A673 (cell line): ENCODE measurements around the gene ISCA2. TPM values are rescaled to one million over a fixed set of nuclear protein-coding genes. Genes with fewer than 3 reads are reported as not detected.

Experiments
- BruUV-seq: library from RNA; stranded (reverse); fragments of 400-500 nt; replicated peaks from 2 replicates; lab custom pipeline; 2021; lab: Mats Ljungman, UMichigan
- CTCF ChIA-PET: fragments of 300-600 bp; sonication (Branson Sonifier 250); formaldehyde crosslinking; loops from one replicate; lab custom pipeline; 2022; ENCODE audit warnings: antibody characterized with exemption; lab: Charles Lee
- POLR2A ChIA-PET: fragments of 300-600 bp; sonication (Branson Sonifier 250); formaldehyde crosslinking; loops from one replicate; lab custom pipeline; 2022; ENCODE audit warnings: antibody characterized with exemption; ENCODE audit not compliant: low non-redundant PET; lab: Charles Lee
- DNase-seq: peaks from one replicate; pipeline ENCODE4 v3.0.0-alpha.2; 2015; ENCODE audit warnings: low spot score
- H3K27ac ChIP-seq: fragments of 200-600 bp; sonication (generic); 2 replicates; pipeline ENCODE4 v1.5.1; 2016; ENCODE audit warnings: mixed run types, low read depth, mild to moderate bottlenecking, mixed read lengths, antibody characterized with exemption, low read length; ENCODE audit not compliant: poor library complexity, severe bottlenecking
- H3K27me3 ChIP-seq: fragments of 200-600 bp; sonication (generic); replicated peaks from 2 replicates; pipeline ENCODE4 v1.6.1; 2017; ENCODE audit warnings: mixed run types, low read depth, mild to moderate bottlenecking, mixed read lengths, antibody characterized with exemption, low read length; ENCODE audit not compliant: insufficient read depth, poor library complexity
- H3K36me3 ChIP-seq: fragments of 200-600 bp; sonication (generic); 2 replicates; pipeline ENCODE4 v1.6.1; 2016; ENCODE audit warnings: mixed run types, mild to moderate bottlenecking, mixed read lengths, antibody characterized with exemption, low read length; ENCODE audit not compliant: insufficient read depth, poor library complexity, severe bottlenecking
- H3K4me1 ChIP-seq: fragments of 200-600 bp; sonication (generic); 2 replicates; pipeline ENCODE4 v1.6.1; 2017; ENCODE audit warnings: mixed run types, mild to moderate bottlenecking, mixed read lengths, antibody characterized with exemption, low read length; ENCODE audit not compliant: insufficient read depth, poor library complexity, severe bottlenecking
- H3K4me3 ChIP-seq: fragments of 200-600 bp; sonication (generic); 2 replicates; pipeline ENCODE4 v1.5.1; 2016; ENCODE audit warnings: low read depth, mixed run types, mild to moderate bottlenecking, mixed read lengths, low read length; ENCODE audit not compliant: poor library complexity, severe bottlenecking
- H3K9me3 ChIP-seq: fragments of 200-600 bp; sonication (generic); 2 replicates; pipeline ENCODE4 v1.6.1; 2016; ENCODE audit warnings: mixed run types, low read depth, mild to moderate bottlenecking, mixed read lengths, antibody characterized with exemption, low read length; ENCODE audit not compliant: poor library complexity, severe bottlenecking
- CTCF ChIP-seq: fragments of 300-800, 200-600 bp; sonication (generic); conservative IDR thresholded peaks from 2 replicates; pipeline ENCODE4 v1.5.1; 2017; ENCODE audit warnings: low read depth, mild to moderate bottlenecking, antibody characterized with exemption, low read length, moderate library complexity, mixed read lengths
- EZH2 ChIP-seq: fragments of 200-600 bp; sonication (generic); IDR thresholded peaks from 2 replicates; pipeline ENCODE4 v1.6.1; 2017; ENCODE audit warnings: borderline replicate concordance, low read depth, mild to moderate bottlenecking, mixed read lengths, antibody characterized with exemption, low read length; ENCODE audit not compliant: poor library complexity, severe bottlenecking
- intact Hi-C: fragments of 100-400 bp; cut with micrococcal nuclease; formaldehyde crosslinking; loops from one replicate; pipeline ENCODE4 v1.10.0; 2022; ENCODE audit not compliant: unreplicated experiment
- total RNA-seq: library from RNA; stranded (reverse); gene quantifications from 2 replicates; pipeline ENCODE4 v1.2.3, GENCODE V29; 2021

The ISCA2 gene
- total RNA-seq, 1 experiment from 2014 or later = 25.5 TPM

GRCh38 chr14:74511966-74512830, 18.6 kb downstream of the ISCA2 start:
- Histone ChIP-seq H3K4me1 (no peaks in the 10 kb centered on the region), H3K36me3 (no peaks in the 10 kb centered on the region), H3K4me3 (no peak overlapping the region), H3K27ac (no peak overlapping the region), H3K27me3 (peaks cover 7% of the 10 kb centered on the region), H3K9me3 (no peaks in the 10 kb centered on the region)
- TF ChIP-seq CTCF = no peak
- no peak for TF ChIP-seq EZH2
- intact Hi-C loops = no loop called here
- no peak for DNase-seq
- ChIA-PET CTCF (no interaction called here), POLR2A (no interaction called here)
- BruUV-seq = no TSS peak

- H3K27me3 ChIP-seq = peaks cover 7% of the 10 kb centered on the region
- BruUV-seq = no TSS peak
- no peak overlapping the region for H3K4me3 ChIP-seq
- TF ChIP-seq CTCF = no peak
- TF ChIP-seq EZH2 = no peak
- H3K4me1 ChIP-seq = no peaks in the 10 kb centered on the region
- intact Hi-C loops = no loop called here
- H3K36me3 ChIP-seq = no peaks in the 10 kb centered on the region
- H3K27ac ChIP-seq = no peak overlapping the region
- CTCF ChIA-PET = no interaction called here
- POLR2A ChIA-PET = no interaction called here
- H3K9me3 ChIP-seq = no peaks in the 10 kb centered on the region
- DNase-seq = no peak
Measured at GRCh38 chr14:74514471-74514941, 20.9 kb downstream of the ISCA2 start.

- Histone ChIP-seq H3K9me3 (no peaks in the 10 kb centered on the region), H3K36me3 (no peaks in the 10 kb centered on the region), H3K4me3 (no peak overlapping the region), H3K27me3 (peaks cover 7% of the 10 kb centered on the region), H3K27ac (no peak overlapping the region), H3K4me1 (no peaks in the 10 kb centered on the region)
- ChIA-PET POLR2A (no interaction called here), CTCF (no interaction called here)
- intact Hi-C loops = no loop called here
- BruUV-seq = no TSS peak
- DNase-seq = no peak
- TF ChIP-seq CTCF = no peak
- TF ChIP-seq EZH2 = no peak
Measured at GRCh38 chr14:74515891-74516412, 22.4 kb downstream of the ISCA2 start.
